Skeletal muscle cell (primary cell): Measurements from ENCODE around the gene NOTO.
A peak's percentile ranks its signal among the peaks of the same experiment; 100 is the strongest.
"Not testable (repeated sequence)": the region's sequence is repeated elsewhere in the genome, so short reads cannot be mapped to it uniquely, and the experiment has no call there.

ENCODE experiments used
- DNase-seq: peaks from one replicate; pipeline ENCODE4 v3.0.0-alpha.2; 2010; ENCODE audit warnings: low read depth
- H3K4me3 ChIP-seq: 2 replicates; pipeline ENCODE4 v1.5.1; 2011; ENCODE audit warnings: low read depth, mild to moderate bottlenecking, control low read depth, low read length, moderate library complexity

Gene NOTO

DNA sequence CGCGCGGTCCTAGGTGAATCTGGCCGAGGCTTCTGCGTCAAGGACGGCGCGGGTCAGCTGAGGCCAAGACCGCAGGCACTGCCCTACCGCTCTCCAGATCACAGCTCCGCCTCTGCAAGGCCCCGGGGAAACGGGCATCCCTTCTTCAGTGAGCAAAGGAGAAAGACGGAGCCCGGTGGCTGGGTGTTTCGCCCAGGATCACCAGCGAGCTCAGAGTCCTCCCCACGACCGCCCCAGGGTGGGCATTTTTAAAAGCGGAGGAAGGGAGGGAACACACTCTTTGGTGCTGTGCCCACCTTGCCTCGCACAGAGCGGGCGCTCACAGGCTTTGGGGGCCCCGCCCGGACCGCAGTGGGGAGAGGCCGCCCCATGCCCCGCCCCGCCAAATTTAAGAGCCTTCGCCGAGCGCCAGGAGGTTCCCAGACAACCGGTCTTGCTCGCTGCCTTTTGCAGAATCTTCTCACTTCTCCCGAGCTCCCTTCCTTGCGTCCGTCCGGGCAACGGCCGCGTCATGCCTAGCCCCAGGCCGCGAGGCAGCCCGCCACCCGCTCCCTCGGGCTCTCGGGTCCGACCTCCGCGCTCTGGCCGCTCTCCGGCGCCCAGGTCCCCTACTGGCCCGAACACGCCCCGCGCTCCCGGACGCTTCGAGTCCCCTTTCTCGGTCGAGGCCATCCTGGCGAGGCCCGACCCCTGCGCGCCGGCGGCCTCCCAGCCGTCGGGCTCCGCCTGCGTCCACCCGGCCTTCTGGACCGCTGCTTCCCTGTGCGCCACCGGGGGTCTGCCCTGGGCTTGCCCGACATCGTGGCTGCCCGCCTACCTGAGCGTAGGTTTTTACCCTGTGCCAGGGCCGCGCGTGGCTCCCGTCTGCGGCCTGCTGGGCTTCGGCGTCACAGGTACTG, at the start of gene NOTO:
TSS of gene NOTO (plus strand) at position 419 of the 899 bp plus-strand sequence. CDS start at position 512, 93 bp downstream.
- peak within 1 kb of the TSS; percentile 18 for H3K4me3 ChIP-seq
- DNase-seq, result no peak

DNA sequence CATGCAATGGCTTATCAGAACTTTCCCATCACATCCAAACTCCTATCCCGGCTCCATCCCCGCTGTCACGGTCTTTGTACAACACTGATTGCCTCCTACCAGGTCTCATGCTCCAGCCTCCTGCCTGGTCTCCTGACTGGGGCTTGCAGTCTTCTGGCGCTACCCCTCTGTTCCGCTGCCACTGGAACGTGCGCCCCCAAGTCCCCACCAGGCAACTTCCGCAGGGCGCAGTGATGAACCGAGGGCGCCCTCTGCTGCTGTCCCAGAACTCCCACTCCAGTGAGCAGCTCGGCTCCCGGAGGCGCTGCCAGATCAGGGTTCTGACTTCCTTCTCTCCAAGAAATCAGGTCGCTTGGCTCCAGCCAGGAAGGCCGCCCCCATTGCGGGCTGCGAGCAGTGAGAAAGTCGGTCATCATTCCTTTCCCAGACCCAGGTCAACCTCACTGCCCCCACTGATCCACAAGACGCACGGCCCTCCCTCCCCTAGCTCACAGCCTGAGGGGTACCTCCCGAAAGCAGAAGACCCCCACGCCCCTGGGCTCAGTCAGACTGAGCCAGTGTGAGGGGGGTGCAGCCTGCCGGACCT, 45.7 kb upstream of the NOTO start:
- peak overlapping the region; percentile 29 for H3K4me3 ChIP-seq

DNA sequence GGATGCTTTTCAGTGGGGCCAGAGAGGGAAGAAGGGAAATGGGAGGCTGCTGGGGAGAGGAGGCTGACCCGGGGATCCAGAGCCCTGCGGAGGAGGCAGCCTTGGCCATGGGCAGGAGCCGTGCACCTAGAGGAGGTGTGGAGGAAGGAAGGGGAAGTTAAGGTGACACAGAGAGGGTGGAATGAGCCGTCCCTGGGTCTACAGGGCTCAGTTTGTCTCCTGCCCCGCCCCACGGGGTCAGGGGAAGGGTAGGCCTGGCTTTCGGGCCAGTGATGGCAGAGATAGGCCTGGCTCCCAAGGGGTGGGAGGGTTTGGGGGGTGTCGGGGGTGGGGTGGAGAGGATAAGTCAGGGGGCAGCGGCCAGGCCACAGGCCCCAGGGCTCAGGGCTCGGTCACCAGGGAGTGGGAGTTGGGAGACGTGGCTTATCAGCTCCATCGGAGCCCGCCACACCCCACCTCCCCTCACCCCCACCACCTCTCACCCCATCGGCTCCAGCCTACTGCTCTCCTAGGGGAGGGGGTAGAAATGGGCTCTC, 39.5 kb upstream of the NOTO start:
- no peak for DNase-seq
- no peak overlapping the region for H3K4me3 ChIP-seq

More for the DNA sequence above, 45.7 kb upstream of the NOTO start:
- DNase-seq, result no peak

DNA sequence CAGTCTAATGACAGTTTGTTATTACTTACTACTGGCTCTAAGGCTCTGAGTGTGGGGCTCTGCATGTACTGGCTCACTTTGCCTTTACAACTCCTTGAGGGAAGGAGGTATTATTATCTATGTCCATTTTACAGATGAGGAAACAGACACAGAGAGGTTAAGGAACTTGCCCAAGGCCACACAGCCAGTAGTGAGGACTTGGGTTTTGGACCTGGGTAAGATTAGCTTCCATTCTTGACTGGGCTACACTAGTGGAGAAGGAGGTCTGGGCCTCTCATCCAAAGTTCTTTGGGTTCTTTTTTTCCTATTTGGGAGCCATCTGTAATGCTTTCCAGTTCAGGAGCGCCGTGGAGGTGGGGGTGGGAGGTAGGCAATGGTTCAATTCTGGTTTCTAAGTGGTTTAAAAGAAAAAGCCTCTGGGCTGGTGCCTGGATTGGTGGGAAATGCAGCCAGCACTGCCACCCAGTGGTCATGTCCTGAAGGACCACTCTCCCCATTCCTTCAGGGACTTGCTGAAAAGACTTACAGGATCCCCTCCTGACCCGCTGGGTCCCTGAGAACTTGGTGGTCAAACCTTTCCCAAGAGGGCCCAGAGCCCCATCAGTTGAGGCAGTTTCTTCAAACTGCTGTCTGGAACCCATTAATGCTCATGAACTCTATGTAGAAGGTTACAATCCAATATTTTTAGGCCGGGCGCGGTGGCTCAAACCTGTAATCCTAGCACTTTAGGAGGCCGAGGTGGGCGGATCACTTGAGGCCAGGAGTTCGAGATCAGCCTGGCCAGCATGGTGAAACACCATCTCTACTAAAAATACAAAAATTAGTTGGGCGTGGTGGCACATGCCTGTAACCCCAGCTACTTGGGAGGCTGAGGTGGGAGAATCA, 38.6 kb upstream of the NOTO start:
- DNase-seq, result no peak
- no peak overlapping the region for H3K4me3 ChIP-seq

GRCh38 chr2:73165978-73166377, 36.4 kb upstream of the NOTO start:
- not testable (repeated sequence) for DNase-seq, H3K4me3 ChIP-seq

- not testable (repeated sequence) for DNase-seq, H3K4me3 ChIP-seq
Measured at GRCh38 chr2:73166813-73167212, 35.6 kb upstream of the NOTO start.

DNA sequence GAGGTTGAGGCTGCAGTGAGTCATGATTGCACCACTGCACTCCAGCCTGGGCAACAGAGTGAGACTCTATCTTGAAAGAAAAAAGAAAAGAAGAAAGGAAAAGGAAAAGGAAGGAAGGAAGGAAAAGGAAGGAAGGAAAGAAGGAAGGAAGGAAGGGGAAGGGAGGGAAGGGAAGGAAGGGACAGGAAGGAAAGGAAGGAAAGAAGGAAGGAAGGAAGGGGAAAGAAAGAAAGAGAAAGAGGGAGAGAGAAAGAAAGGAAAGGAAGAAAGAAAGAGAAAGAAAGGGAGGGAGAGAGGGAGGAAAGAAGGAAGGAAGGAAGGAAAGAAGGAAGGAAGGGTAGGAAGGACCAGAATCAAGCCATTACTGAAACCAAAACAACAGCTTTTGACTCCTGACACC, 34.0 kb upstream of the NOTO start:
- not testable (repeated sequence) for DNase-seq, H3K4me3 ChIP-seq

DNA sequence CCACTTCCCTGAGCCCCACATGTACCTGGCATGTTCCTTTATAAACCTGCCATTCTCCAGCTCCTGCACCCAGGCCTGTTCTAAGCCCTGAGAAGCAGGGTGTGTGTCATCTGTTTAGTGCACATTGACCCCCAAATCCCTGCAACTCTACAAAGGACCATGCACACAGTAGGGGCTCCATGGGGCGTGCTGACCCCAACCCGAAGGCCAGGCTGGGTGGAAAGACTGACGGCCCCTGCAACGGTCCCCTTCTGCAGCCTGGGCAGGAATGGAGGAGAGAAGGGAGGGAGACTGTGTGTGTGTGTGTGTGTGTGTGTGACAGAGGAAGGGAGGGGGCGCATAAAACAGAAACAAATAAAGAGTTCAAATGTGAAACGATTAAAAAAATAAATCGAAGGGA, 32.0 kb upstream of the NOTO start:
- not testable (repeated sequence) for DNase-seq, H3K4me3 ChIP-seq

DNA sequence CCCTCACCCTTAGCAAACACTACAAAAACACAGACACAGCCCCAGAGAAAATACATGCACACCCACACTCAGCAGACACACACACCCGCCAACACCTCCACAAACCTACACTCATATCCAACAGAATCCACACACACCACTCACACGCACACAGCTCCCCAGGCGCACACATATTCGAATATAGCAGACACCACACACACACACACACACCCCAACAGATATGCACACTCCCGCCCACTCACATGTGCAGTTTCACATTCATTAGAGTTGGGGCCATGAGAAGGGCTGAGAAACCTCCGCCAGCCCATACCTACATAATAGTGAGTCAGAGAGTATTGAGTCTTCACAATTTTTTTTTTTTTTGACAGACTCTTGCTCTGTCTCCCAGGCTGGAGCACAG, 29.4 kb upstream of the NOTO start:
- DNase-seq, result peak; percentile 59
- no peak overlapping the region for H3K4me3 ChIP-seq

DNA sequence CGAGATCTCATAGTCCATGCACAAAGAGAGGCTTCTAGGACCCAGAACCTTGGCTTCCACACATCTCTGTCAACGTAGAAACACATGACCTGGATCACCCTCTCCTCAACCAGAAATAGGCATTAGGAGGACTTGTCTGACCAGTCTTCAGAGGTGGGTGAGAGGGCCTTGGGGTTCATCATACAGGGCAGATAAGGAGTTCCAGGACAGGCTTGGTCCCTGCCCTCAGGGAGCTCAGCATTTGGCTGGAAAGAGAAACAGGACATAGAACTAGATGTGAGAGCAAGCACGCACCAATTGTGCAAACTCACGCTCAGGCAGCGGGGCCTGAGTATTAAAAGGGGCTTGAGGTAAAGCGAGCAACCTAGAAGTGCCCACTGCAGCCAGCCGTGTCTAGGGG, 28.6 kb upstream of the NOTO start:
- no peak for DNase-seq
- no peak overlapping the region for H3K4me3 ChIP-seq

DNA sequence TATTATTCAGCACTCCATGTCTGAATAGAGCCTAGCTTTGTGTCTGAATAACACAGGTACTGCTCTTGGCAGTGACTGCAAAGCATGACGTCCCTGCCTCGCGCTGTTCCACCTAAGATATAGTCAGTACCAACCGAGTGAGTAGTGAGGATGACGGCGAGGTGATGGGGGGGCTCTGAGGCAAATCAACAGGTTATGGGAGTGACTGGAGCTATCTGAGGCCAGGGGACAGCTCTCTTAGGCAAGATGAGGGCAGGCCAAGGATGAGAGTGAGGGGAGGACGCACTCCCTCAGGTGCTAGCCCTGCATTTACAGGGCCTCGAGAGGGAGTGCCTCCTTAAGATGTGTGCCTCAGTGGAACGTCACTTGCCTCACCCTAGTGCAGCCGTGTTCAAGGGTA, 28.1 kb upstream of the NOTO start:
- no peak for DNase-seq
- H3K4me3 ChIP-seq, result no peak overlapping the region

DNA sequence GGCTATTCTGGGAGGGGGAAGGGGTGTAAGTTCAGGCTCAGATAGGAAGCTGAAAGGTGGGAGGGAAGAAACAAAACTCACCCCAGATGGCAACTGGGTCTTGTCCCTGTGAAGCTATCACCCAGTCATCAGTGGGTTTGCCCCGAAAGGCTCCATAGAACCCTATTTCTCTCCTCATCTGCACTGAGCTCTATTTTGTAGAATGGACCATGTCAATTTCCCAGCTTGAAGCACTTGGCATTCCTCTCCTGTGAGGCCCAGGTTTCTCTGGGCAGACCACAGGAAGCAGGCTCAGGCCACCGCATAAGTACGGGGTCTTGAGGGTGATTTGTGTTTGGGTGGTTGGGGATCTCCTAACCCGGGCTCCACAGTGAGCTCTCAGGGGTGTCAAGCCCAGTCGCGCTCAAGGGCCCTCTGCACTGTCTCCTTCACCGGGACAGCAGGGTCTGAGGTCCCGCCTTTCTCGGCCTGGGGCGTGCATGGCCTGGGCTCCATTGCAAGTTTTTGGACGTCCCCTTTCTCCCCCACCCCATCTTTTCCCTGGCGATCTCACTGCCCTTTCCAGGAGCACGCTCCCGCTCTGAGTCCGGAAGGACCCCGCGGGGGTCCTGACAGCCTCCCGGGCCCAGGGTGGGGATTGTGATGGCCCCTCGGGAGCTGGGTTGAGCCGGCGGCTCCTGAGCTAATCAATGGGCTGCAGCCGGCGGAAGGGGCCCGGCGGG, 27.3 kb upstream of the NOTO start:
- H3K4me3 ChIP-seq, result peak overlapping the region; percentile 38
- no peak for DNase-seq

DNA sequence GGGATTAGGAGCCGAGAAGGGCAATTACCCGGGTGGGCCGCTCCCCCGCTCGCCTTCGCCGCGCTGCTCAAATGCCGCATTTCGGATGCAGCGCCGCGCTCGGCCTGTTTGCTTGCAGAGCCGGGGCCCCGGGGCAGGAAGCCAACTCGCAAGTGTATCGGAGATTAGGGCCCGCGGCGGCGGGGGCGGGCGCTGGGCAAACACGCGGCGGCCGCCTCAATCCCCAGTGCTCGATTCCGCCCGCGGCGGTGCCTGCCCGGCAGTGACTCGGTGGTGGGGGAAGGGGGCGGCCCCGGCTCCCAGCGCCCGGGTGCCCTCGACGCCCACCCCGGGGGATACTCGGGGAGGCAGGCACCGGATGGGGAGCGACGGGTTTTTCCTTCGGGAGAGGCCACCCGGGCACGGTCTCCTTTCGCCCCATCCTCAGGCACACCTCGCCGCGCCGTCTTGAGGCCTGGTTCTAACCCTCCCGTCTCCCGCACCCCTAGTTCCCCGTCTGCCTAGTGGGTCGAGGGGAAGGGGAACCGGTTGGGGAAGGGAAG, 26.6 kb upstream of the NOTO start:
- H3K4me3 ChIP-seq, result peak overlapping the region; percentile 38
- no peak for DNase-seq

GRCh38 chr2:73176205-73176880, 26.0 kb upstream of the NOTO start:
- DNase-seq, result no peak
- peak overlapping the region; percentile 65 for H3K4me3 ChIP-seq

DNA sequence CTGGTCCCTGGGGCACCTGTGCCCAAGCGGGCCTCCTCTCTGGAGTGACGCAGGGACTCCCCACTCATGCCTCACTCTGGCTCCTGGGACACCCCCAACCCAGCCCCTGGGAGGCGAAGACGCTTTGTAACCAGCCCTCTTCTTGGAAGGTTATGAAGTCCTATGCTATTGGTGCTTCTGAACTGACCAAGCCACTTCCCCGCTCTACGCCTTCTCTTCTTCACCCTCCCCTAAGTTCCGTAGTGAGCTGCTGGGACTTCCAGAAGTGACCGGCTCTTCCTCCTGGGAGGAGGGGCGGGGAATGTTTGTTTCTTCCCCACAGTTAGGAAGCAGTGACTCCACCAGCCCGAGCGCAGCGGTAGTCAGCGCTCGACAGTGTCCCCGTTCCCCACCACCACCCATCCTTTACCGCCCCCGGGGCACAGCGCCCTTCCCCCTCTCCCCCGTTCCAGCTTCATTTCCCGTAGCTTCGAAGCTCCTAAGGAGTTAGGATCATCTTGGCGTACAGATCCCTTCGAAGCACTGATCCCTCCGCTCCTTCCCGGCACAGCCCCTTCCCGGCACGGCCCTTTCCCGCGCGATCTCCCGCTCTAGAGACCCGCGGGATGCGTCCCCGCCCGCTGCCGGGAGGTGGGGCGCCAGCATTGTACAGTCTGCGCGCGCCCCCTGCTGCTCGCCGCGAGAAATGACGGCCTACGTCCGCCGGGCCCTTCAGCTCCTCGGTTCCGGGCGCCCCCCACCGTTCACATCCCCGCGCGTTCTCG, 25.3 kb upstream of the NOTO start:
- peak overlapping the region; percentile 65 for H3K4me3 ChIP-seq
- no peak for DNase-seq

DNA sequence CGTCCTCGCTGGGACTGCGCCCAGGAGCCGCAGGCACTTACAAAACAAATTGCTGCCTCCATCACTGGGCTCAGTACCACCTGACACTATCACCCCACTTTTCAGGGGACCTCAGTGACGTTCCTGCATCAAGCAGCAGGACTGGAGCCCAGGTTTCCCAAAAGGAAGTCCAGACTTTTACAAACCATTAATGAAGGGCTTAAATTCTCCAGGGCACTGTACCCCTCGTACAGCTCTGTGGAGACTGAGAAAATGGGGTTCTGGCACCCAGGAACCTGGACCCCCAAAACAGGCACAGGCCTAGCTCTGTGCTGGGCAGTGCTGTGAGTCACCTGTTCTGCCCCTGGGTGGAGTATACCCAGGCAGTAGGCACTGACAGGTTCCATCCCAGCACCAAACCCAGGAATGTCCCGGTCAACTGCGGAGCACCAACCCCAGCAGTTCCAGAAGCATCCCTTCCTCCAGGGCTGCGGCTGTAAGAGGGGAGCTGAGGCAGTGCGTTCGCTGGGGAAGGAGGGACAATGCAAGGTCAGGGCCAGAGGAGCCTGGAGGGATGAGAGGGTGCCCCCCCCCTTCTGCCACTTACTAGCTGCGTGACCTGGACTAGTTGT, 24.6 kb upstream of the NOTO start:
- DNase-seq, result no peak
- H3K4me3 ChIP-seq, result no peak overlapping the region

DNA sequence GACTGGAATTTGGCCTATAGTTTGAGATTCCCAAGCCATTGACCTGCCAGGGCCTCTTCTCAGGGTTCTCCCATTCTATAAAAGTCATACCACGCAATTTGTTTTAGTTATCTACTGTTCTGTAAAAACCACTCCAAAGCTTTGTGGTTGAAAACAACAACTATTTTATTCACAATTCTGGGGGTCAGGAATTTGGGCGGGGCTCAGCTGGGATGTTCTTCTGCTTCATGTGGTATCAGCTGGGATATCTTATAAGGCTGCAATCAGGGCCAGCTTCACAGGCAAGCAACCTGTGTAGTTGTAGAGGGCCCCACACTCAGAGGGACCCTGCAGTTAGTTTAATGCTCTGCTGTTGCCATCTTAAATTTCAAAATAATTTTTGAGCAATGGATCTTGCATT, 16.4 kb upstream of the NOTO start:
- no peak for DNase-seq
- no peak overlapping the region for H3K4me3 ChIP-seq
